ENCODE data around the gene RFC2.

Gene RFC2

DNA sequence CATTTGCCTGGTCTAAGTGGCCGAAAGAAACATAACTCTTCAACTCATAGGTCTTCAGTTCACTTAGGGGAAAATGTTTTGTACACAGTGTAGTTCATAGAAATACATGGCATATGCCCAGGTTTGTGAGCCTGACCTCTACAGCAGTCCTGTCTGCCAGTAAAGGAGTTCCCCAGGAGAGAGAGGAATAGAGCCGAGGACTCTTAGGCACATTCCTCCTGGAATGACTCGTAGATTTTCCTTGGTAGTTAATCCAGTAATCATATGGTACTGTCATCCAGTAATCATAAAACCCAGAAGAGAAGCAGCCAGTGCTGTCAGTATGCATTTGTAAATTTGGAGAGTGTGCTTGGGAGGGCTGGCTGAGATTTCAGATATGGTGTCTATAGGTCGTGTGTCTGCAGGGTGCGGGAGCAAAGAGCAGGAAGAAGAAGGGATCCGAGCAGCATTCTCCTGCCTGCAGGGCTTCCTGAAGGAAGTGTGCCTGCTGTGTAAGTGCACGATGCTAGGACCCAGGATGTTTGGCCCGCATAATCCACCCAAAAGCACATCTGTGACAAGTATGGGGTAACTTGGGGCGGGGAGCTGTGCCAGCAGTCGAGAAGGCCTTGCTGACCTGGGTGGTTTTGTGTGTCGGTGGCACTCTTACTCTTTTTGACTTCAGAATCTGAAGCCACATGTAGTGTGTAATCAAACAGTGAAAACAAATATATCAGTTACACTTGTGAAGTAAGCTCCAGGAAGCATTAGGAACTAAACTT, 66.1 kb downstream of the RFC2 start:
- peak; percentile 72 for DNase-seq

DNA sequence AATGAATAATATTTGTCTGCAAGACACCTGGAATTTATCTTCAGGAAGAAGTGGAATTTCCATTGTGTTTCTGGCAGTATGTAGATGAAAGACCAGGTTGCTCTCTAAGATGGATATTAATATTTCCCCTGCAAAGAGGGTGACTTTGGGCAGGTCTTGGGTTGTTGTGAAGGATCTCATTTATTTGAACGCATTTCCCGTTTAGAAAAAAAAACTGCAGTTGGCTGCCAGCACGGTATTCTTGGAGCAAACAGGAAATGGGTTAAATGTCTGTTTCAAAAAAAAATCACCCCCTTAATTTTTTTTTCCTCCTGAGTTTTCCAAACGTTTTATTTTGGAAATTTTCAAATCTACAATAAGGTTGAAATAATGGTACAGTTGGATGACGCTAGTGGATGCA, 68.6 kb downstream of the RFC2 start:
- DNase-seq = no peak

DNA sequence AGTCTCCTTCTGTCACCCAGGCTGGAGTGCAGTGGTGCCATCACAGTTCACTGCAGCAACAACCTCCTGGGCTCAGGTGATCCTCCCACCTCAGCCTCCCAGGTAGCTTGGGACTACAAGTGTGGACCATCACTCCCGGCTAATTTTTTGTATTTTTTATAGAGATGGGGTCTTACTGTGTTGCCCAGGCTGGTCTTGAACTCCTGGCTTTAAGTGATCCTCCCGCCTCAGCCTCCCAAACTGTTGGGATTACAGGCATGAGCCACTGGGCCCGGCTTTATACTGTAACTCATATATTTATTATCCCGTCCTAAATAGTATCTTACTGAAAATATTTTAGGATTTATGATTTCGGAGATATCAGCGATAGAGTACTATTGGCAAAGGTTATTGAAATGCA, 69.2 kb downstream of the RFC2 start:
- DNase-seq = no peak

- DNase-seq = no peak
Observed at GRCh38 chr7:74183653-74184450, 70.3 kb downstream of the RFC2 start.

DNA sequence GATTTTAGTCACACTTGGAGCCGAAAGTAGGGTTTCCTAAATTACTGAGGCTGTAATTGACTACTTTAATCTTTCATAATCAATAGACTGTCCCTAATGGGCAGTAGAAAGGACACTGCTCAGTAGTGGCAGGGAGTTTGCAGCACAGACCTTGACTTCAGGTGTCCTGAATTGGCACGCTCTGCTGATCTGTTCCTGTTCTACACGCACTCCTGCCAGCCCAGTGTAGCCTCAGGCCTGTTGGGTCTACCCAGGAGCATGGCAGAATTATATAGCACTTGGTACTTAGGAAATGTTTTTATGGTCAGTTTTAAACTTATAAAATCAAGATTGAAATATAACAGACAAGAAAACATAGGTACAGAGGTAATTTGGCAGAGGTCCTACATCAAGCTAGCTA, 71.1 kb downstream of the RFC2 start:
- no peak for DNase-seq

DNA sequence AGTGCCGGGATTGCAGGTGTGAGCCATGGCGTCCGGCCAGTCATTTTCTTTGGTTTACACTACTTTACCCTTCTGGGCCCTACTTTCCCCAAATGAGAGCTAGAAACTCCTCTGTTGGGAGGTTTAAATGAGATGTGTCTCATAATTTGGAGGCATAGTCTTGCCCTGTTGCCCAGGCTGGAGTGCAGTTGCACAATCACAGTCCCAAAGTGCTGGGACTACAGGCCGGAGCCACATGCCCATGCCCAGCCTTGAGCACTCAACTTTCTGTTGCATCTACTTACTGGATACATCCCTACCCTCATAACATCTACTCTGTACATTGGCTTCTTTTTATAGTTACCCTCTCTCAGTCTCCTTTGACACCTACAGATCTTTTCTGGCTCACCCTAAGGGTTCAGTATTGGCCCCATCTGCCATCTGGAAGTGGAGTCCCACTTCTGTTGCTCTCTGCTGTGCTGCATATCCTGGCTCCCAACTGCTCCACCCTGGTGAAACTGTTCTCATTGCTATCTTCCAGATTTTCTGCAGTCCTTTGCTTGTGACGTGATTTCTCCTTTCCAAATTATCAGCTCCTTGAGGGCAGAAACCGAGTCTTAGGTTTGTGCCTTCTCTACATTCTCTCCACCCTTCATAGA, 71.6 kb downstream of the RFC2 start:
- no peak for DNase-seq

- DNase-seq = no peak
Observed at GRCh38 chr7:74181821-74182220, 72.4 kb downstream of the RFC2 start.

Data from fibroblast of skin of back (primary cell).